KMS-11 (cell line): ENCODE results near the gene PRR14.

Experiments
- H2AFZ ChIP-seq: fragments of 200-600 bp; sonication (generic); 2 replicates; pipeline ENCODE4 v1.6.1; 2016; ENCODE audit warnings: antibody characterized with exemption, mixed run types, low read depth
- H3K27ac ChIP-seq: fragments of 200-600 bp; sonication (generic); 2 replicates; pipeline ENCODE4 v1.6.1; 2016; ENCODE audit warnings: mild to moderate bottlenecking, mixed run types
- H3K27me3 ChIP-seq: fragments of 200-600 bp; sonication (generic); 2 replicates; pipeline ENCODE4 v1.6.1; 2017; ENCODE audit warnings: mild to moderate bottlenecking, low read depth, mixed run types, moderate library complexity; ENCODE audit not compliant: insufficient read depth
- H3K36me3 ChIP-seq: fragments of 200-600 bp; sonication (generic); 2 replicates; pipeline ENCODE4 v1.6.1; 2017; ENCODE audit warnings: mild to moderate bottlenecking, mixed run types; ENCODE audit not compliant: insufficient read depth
- H3K4me1 ChIP-seq: fragments of 200-600 bp; sonication (generic); 2 replicates; pipeline ENCODE4 v1.6.1; 2016; ENCODE audit warnings: mild to moderate bottlenecking, low read depth, mixed run types; ENCODE audit not compliant: poor library complexity, severe bottlenecking
- H3K4me2 ChIP-seq: fragments of 200-600 bp; sonication (generic); 2 replicates; pipeline ENCODE4 v1.7.0; 2016; ENCODE audit warnings: mild to moderate bottlenecking, mixed run types
- H3K4me3 ChIP-seq: fragments of 200-600 bp; sonication (generic); IDR thresholded peaks from 2 replicates; pipeline ENCODE4 v1.6.1; 2017; ENCODE audit warnings: low read depth, low read length, mixed read lengths; ENCODE audit not compliant: insufficient read depth
- H3K79me2 ChIP-seq: fragments of 200-600 bp; sonication (generic); 2 replicates; pipeline ENCODE4 v1.6.1; 2016; ENCODE audit warnings: low read depth, mixed run types; ENCODE audit not compliant: insufficient read depth
- H3K9ac ChIP-seq: fragments of 200-600 bp; sonication (generic); 2 replicates; pipeline ENCODE4 v1.6.1; 2016; ENCODE audit warnings: mild to moderate bottlenecking, mixed run types
- H4K20me1 ChIP-seq: fragments of 200-600 bp; sonication (generic); 2 replicates; pipeline ENCODE4 v1.6.1; 2016; ENCODE audit warnings: mild to moderate bottlenecking, mixed run types; ENCODE audit not compliant: insufficient read depth
- TF ChIP-seq, protein P1 (sequence below): fragments of 200-600 bp; sonication (generic); conservative IDR thresholded peaks from 2 replicates; pipeline ENCODE4 v1.6.1; 2017; ENCODE audit warnings: low read depth, mild to moderate bottlenecking, antibody characterized with exemption, low read length, moderate library complexity, mixed read lengths

The PRR14 gene

GRCh38 chr16:30656974-30657865 is 6.5 kb downstream of the PRR14 start:
- TF ChIP-seq, protein P1, sequence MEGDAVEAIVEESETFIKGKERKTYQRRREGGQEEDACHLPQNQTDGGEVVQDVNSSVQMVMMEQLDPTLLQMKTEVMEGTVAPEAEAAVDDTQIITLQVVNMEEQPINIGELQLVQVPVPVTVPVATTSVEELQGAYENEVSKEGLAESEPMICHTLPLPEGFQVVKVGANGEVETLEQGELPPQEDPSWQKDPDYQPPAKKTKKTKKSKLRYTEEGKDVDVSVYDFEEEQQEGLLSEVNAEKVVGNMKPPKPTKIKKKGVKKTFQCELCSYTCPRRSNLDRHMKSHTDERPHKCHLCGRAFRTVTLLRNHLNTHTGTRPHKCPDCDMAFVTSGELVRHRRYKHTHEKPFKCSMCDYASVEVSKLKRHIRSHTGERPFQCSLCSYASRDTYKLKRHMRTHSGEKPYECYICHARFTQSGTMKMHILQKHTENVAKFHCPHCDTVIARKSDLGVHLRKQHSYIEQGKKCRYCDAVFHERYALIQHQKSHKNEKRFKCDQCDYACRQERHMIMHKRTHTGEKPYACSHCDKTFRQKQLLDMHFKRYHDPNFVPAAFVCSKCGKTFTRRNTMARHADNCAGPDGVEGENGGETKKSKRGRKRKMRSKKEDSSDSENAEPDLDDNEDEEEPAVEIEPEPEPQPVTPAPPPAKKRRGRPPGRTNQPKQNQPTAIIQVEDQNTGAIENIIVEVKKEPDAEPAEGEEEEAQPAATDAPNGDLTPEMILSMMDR: no peak
- H3K4me1 ChIP-seq: peaks cover 37% of the 10 kb centered on the region
- peaks cover 26% of the 10 kb centered on the region for H3K79me2 ChIP-seq
- H3K4me2 ChIP-seq: peak overlapping the region; percentile 76
- no peaks in the 10 kb centered on the region for H4K20me1 ChIP-seq
- H3K9ac ChIP-seq: peak overlapping the region; percentile 58
- H3K27me3 ChIP-seq: no peaks in the 10 kb centered on the region
- H2AFZ ChIP-seq: peak overlapping the region; percentile 66
- no peak overlapping the region for H3K4me3 ChIP-seq
- H3K27ac ChIP-seq: peak overlapping the region; percentile 86
- H3K36me3 ChIP-seq: no peaks in the 10 kb centered on the region

GRCh38 chr16:30657866-30658730 is 7.3 kb downstream of the PRR14 start, which contains the start of gene FBRS:
FBRS (plus strand) TSS chr16:30658431; CDS start chr16:30659519, 1,088 bp downstream.
- H3K79me2 ChIP-seq: peaks cover 35% of the 10 kb centered on the region
- H3K27ac ChIP-seq: peak within 1 kb of the TSS; percentile 86
- H3K4me3 ChIP-seq: peak within 1 kb of the TSS; percentile 26
- H4K20me1 ChIP-seq: no peaks in the 10 kb centered on the region; the same call in 1 of the 2 replicates
- 0 out of 2 replicates have a peak, but pooled peaks cover 4% of the 10 kb centered on the region for H3K36me3 ChIP-seq
- peak within 1 kb of the TSS; percentile 66 for H2AFZ ChIP-seq
- TF ChIP-seq, protein P1: peak; percentile 73
- H3K4me2 ChIP-seq: peak within 1 kb of the TSS; percentile 76
- H3K27me3 ChIP-seq: no peaks in the 10 kb centered on the region
- peaks cover 40% of the 10 kb centered on the region for H3K4me1 ChIP-seq
- peak within 1 kb of the TSS; percentile 64 for H3K9ac ChIP-seq

GRCh38 chr16:30658731-30659506 is 8.2 kb downstream of the PRR14 start:
- no peaks in the 10 kb centered on the region for H3K27me3 ChIP-seq
- peak overlapping the region; percentile 26 for H3K4me3 ChIP-seq
- no peaks in the 10 kb centered on the region; the same call in 1 of the 2 replicates for H4K20me1 ChIP-seq
- 0 out of 2 replicates have a peak, but pooled peaks cover 5% of the 10 kb centered on the region for H3K36me3 ChIP-seq
- peak overlapping the region; percentile 86 for H3K27ac ChIP-seq
- H2AFZ ChIP-seq: peak overlapping the region; percentile 38
- H3K9ac ChIP-seq: peak overlapping the region; percentile 64
- peak overlapping the region; percentile 27; the same call in 1 of the 2 replicates for H3K4me2 ChIP-seq
- peaks cover 48% of the 10 kb centered on the region for H3K4me1 ChIP-seq
- peaks cover 43% of the 10 kb centered on the region for H3K79me2 ChIP-seq
- TF ChIP-seq, protein P1: peak; percentile 34; the same call in 1 of the 2 replicates
